Activated T-helper 2 cell treated with anti-CD3 and anti-CD28 coated beads, Interferon-gamma antibody, Interleukin-2, Interleukin-4, amounts not matched to agents 10 μg/mL and 5 μg/mL and 100 μg/mL, durations not matched to agents 14 hours and 24 hours and 36 hours (primary cell): ENCODE data around the gene GPR87. TPM values are rescaled to one million over a fixed set of nuclear protein-coding genes. Genes with fewer than 3 reads are reported as not detected.

ENCODE experiments used
- DNase-seq: peaks from one replicate; pipeline ENCODE4 v3.0.0; 2021; ENCODE audit warnings: low spot score
- H3K27ac Mint-ChIP-seq: one replicate; pipeline ENCODE4 v1.8.0; 2021; ENCODE audit warnings: mixed read lengths
- H3K27me3 Mint-ChIP-seq: one replicate; pipeline ENCODE4 v1.8.0; 2021; ENCODE audit warnings: low read depth, mixed read lengths
- H3K36me3 Mint-ChIP-seq: one replicate; pipeline ENCODE4 v1.8.0; 2021; ENCODE audit warnings: low read depth, mixed read lengths
- H3K4me1 Mint-ChIP-seq: one replicate; pipeline ENCODE4 v1.8.0; 2021; ENCODE audit warnings: low read depth, mixed read lengths
- H3K4me3 Mint-ChIP-seq: one replicate; pipeline ENCODE4 v1.8.0; 2021; ENCODE audit warnings: low read depth, mild to moderate bottlenecking, moderate library complexity, mixed read lengths
- H3K9me3 Mint-ChIP-seq: one replicate; pipeline ENCODE4 v1.8.0; 2021; ENCODE audit warnings: mixed read lengths
- intact Hi-C: fragments of 100-400 bp; cut with micrococcal nuclease; formaldehyde crosslinking; loops from one replicate; pipeline ENCODE4 v1.15.1; 2023
- total RNA-seq: library from RNA; stranded (reverse); gene quantifications from 2 replicates; pipeline ENCODE4 v1.2.3, GENCODE V29; 2022

GPR87 gene
- total RNA-seq, 1 donor from 2014 or later = 1.1 TPM

- peaks cover 21% of the 10 kb centered on the region for H3K4me1 Mint-ChIP-seq
- intact Hi-C loops = loop anchor here (10.0 kb wide), 1 partner anchor 127 kb away; no protein-coding TSS in a partner anchor
- H3K27me3 Mint-ChIP-seq = peaks cover 4% of the 10 kb centered on the region
These were observed 19.2 kb downstream of the GPR87 start for GRCh38 chr3:151297429-151297828.

GRCh38 chr3:151296226-151296625, 20.4 kb downstream of the GPR87 start:
- intact Hi-C loops = loop anchor here (10.0 kb wide), 1 partner anchor 129 kb away; no protein-coding TSS in a partner anchor
- Mint-ChIP-seq H3K36me3 (no peaks in the 10 kb centered on the region), H3K4me3 (no peak overlapping the region), H3K4me1 (peaks cover 15% of the 10 kb centered on the region), H3K27me3 (peaks cover 4% of the 10 kb centered on the region), H3K27ac (no peak overlapping the region), H3K9me3 (no peaks in the 10 kb centered on the region)
- no peak for DNase-seq

More at GRCh38 chr3:151297429-151297828, 19.2 kb downstream of the GPR87 start:
- Mint-ChIP-seq H3K4me3 (no peak overlapping the region), H3K27ac (no peak overlapping the region), H3K9me3 (no peaks in the 10 kb centered on the region), H3K36me3 (no peaks in the 10 kb centered on the region)
- no peak for DNase-seq

GRCh38 chr3:151293127-151293526, 23.5 kb downstream of the GPR87 start:
- no peak for DNase-seq
- Mint-ChIP-seq H3K4me1 (peaks cover 14% of the 10 kb centered on the region), H3K27me3 (peaks cover 7% of the 10 kb centered on the region), H3K27ac (no peak overlapping the region), H3K36me3 (no peaks in the 10 kb centered on the region), H3K4me3 (no peak overlapping the region), H3K9me3 (no peaks in the 10 kb centered on the region)
- intact Hi-C loops = loop anchor here (10.0 kb wide), 1 partner anchor 132 kb away; no protein-coding TSS in a partner anchor

DNA sequence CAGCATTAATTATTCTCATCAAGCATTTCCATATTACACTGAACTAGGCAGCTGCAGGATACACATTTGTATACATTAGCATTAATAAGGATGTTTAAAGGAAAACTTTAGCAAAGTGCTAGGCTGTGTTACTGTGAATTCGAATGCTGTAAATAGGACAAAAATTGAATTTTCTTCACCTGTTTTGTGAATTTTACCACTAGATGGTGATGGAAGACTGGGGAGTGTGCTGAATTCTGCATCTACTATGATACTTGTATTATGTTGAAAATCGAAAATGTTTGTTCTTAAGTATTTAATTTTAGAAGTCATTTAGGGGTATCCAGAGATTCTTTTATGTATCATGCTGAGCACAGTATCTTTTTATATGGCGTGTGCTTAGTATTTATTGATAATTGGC, 25.9 kb downstream of the GPR87 start:
- H3K36me3 Mint-ChIP-seq = no peaks in the 10 kb centered on the region
- H3K4me3 Mint-ChIP-seq = no peak overlapping the region
- H3K27me3 Mint-ChIP-seq = peaks cover 4% of the 10 kb centered on the region
- H3K27ac Mint-ChIP-seq = no peak overlapping the region
- DNase-seq = no peak
- no peaks in the 10 kb centered on the region for H3K9me3 Mint-ChIP-seq
- H3K4me1 Mint-ChIP-seq = peaks cover 18% of the 10 kb centered on the region
- intact Hi-C loops = loop anchor here (1.0 to 10.0 kb wide), 3 partner anchors 38 to 548 kb away; no protein-coding TSS in a partner anchor

- peaks cover 4% of the 10 kb centered on the region for H3K27me3 Mint-ChIP-seq
- H3K36me3 Mint-ChIP-seq = no peaks in the 10 kb centered on the region
- H3K4me3 Mint-ChIP-seq = no peak overlapping the region
- no peak for DNase-seq
- intact Hi-C loops = loop anchor here (10.0 kb wide), 2 partner anchors 205 to 365 kb away; partner anchors contain the start of gene MED12L
- no peaks in the 10 kb centered on the region for H3K9me3 Mint-ChIP-seq
- H3K4me1 Mint-ChIP-seq = peaks cover 20% of the 10 kb centered on the region
- H3K27ac Mint-ChIP-seq = no peak overlapping the region
These were observed 27.2 kb downstream of the GPR87 start for GRCh38 chr3:151289445-151289844.

DNA sequence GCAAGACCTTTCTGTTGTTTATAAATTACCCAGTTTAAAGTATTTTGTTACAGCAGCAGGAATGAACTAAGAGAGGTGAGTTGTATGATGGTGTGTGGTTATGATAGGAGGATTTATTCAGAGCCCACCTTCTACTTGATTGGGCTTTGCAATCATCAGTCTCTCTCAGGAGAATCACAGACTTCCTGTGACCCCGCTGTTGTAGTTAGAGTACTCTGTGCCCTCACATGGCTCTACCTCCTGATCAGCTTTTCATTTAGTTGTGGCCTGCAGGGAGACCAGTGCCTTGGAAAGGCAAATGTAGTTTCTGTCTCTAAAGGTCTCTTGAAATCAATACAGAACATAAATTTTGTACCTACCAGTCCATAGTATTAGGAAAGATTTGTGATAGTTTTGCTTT, 30.7 kb downstream of the GPR87 start:
- intact Hi-C loops = loop anchor here (2.0 to 10.0 kb wide), 3 partner anchors 17 to 361 kb away; partner anchors contain the start of gene MED12L
- Mint-ChIP-seq H3K9me3 (no peaks in the 10 kb centered on the region), H3K4me3 (no peak overlapping the region), H3K27me3 (peaks cover 4% of the 10 kb centered on the region), H3K27ac (no peak overlapping the region), H3K4me1 (peaks cover 34% of the 10 kb centered on the region), H3K36me3 (no peaks in the 10 kb centered on the region)
- no peak for DNase-seq

GRCh38 chr3:151283907-151284461, 32.6 kb downstream of the GPR87 start:
- Mint-ChIP-seq H3K4me1 (peaks cover 41% of the 10 kb centered on the region), H3K4me3 (no peak overlapping the region), H3K9me3 (no peaks in the 10 kb centered on the region), H3K27me3 (peaks cover 4% of the 10 kb centered on the region), H3K27ac (peak overlapping the region; percentile 72), H3K36me3 (no peaks in the 10 kb centered on the region)
- intact Hi-C loops = loop anchor here (1.0 to 10.0 kb wide), 9 partner anchors 15 to 359 kb away; partner anchors contain the start of genes GPR171, GPR87 and MED12L
- DNase-seq = no peak

GRCh38 chr3:151283387-151283786, 33.2 kb downstream of the GPR87 start:
- intact Hi-C loops = loop anchor here (1.0 to 10.0 kb wide), 5 partner anchors 56 to 359 kb away; partner anchors contain the start of genes GPR171 and MED12L
- no peak for DNase-seq
- peaks cover 42% of the 10 kb centered on the region for H3K4me1 Mint-ChIP-seq
- peak overlapping the region; percentile 19 for H3K27ac Mint-ChIP-seq
- H3K9me3 Mint-ChIP-seq = no peaks in the 10 kb centered on the region
- no peak overlapping the region for H3K4me3 Mint-ChIP-seq
- no peaks in the 10 kb centered on the region for H3K36me3 Mint-ChIP-seq
- H3K27me3 Mint-ChIP-seq = no peaks in the 10 kb centered on the region

DNA sequence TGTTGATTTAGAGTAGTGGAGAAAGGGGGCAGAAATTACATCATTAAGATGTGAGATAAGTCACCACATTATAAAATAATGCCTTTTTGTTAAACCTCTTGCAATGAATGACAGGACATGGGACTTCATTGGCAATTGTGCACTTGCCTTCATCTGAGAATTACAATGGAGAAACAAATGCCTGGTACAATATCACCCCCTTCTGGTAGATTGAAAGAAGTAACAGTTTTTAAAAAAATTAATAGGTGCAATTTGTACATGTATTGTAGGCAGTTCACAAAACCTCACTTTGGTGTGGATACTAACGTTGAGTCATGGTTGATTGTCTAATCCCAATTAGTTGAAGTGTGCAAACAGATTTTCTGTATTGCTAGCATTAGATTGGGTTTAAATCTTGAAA, 33.7 kb downstream of the GPR87 start:
- Mint-ChIP-seq H3K9me3 (no peaks in the 10 kb centered on the region), H3K27ac (peak overlapping the region; percentile 19), H3K4me3 (no peak overlapping the region), H3K36me3 (no peaks in the 10 kb centered on the region), H3K27me3 (no peaks in the 10 kb centered on the region), H3K4me1 (peaks cover 47% of the 10 kb centered on the region)
- no peak for DNase-seq
- intact Hi-C loops = loop anchor here (1.0 to 10.0 kb wide), 5 partner anchors 56 to 358 kb away; partner anchors contain the start of genes GPR171 and MED12L

DNA sequence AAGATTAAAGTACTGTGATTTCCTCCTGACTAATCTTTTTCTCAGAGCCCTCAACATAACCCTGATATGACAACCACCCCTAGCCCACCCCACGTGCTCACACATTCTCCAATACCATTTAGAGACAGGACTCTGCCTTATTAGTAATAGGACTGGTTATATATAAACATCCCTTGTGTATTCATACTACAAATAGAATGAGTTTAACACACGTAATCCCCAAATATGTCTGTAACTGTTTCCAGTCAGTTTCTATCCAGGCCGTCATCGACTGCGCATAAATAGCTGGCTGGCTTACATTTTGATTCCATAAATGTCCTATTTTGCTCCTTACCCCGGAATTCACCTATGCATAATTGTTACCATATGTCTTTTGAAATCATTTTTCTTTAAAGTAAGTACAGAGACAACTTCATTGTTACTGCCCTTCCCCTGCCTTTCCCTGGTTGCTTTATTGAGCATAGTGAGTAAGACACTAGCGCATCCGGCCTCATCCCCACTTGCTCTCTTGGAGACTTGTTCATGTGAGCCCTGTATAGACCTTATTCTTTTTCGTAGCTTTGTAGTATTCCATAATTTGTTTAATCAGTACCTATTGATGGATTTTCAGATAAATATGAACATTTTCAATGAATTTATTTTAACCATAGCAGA, 34.8 kb downstream of the GPR87 start:
- no peak overlapping the region for H3K27ac Mint-ChIP-seq
- H3K4me1 Mint-ChIP-seq = peaks cover 51% of the 10 kb centered on the region

DNA sequence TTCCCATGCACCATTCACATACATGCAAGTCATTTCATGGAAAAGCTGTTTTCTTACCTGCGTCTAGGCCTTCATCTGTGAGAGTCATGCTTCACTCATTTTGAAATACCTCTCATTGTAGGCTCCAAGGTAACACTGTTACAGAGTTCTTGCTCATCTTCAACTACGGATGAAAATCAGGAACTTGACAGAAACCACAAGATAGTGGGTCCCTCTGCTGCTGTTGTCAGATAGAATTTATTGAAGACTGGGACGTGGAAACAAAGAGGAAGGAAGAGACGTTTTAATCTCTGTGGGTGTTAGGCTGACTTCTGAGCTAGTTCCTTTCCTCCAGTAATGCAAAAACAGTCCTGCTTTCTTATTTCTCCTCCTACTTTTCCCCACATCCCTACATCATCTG, 38.4 kb downstream of the GPR87 start, which contains the start of gene P2RY14:
TSS of gene P2RY14 (minus strand) at position 313 of the 400 bp plus-strand sequence. CDS start 64,226 bp downstream, outside the sequence.
- Mint-ChIP-seq H3K27me3 (no peaks in the 10 kb centered on the region), H3K4me3 (peak within 1 kb of the TSS; percentile 23), H3K27ac (peak within 1 kb of the TSS; percentile 53), H3K36me3 (no peaks in the 10 kb centered on the region), H3K9me3 (no peaks in the 10 kb centered on the region), H3K4me1 (peaks cover 62% of the 10 kb centered on the region)
- intact Hi-C loops = loop anchor here (1.0 kb wide), 1 partner anchor 51 kb away; no protein-coding TSS in a partner anchor
- DNase-seq = no peak

More for the DNA sequence above, 34.8 kb downstream of the GPR87 start:
- intact Hi-C loops = loop anchor here (10.0 kb wide), 2 partner anchors 197 to 357 kb away; partner anchors contain the start of gene MED12L
- DNase-seq = no peak
- H3K4me3 Mint-ChIP-seq = no peak overlapping the region
- H3K27me3 Mint-ChIP-seq = no peaks in the 10 kb centered on the region
- H3K9me3 Mint-ChIP-seq = no peaks in the 10 kb centered on the region
- H3K36me3 Mint-ChIP-seq = no peaks in the 10 kb centered on the region

GRCh38 chr3:151276687-151277042, 40.0 kb downstream of the GPR87 start:
- Mint-ChIP-seq H3K4me1 (peaks cover 54% of the 10 kb centered on the region), H3K9me3 (no peaks in the 10 kb centered on the region), H3K36me3 (no peaks in the 10 kb centered on the region), H3K27ac (peak overlapping the region; percentile 10), H3K4me3 (peak overlapping the region; percentile 45), H3K27me3 (no peaks in the 10 kb centered on the region)
- DNase-seq = no peak
- intact Hi-C loops = no loop called here
